Measurements from ENCODE around the gene RIT1.

DNA sequence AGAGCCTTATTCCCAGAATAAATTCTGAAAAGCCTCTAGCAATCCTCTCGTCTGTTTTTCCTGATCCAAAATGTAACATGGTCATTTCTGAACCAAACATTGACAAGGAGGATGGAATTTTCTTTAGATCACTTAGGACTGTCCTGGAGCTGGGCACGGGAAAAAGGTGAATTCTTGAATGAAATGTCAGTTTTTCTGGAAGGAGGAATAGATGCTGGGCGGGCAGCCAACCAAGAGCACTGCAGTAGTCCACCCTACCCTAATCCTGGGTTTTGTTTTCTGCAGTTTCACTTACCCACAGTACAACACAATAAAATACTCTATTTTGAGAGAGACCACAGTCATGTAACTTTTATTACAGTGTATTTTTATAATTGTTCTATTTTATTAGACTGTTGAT lies 20.9 kb downstream of the RIT1 start:
- TF ChIP-seq CTCF (IDR thresholded peaks at IDR 0.05; ENCODE audit: low read depth, low read length), result no peak
- TF ChIP-seq EZH2phosphoT487 (IDR thresholded peaks at IDR 0.05; ENCODE audit: low read depth), result no peak
